ENCODE results near the gene MS4A18. TPM values are rescaled to one million over a fixed set of nuclear protein-coding genes. Genes with fewer than 3 reads are reported as not detected.

The MS4A18 gene
- total and polyA plus RNA-seq, 9 donors, result not detected

DNA sequence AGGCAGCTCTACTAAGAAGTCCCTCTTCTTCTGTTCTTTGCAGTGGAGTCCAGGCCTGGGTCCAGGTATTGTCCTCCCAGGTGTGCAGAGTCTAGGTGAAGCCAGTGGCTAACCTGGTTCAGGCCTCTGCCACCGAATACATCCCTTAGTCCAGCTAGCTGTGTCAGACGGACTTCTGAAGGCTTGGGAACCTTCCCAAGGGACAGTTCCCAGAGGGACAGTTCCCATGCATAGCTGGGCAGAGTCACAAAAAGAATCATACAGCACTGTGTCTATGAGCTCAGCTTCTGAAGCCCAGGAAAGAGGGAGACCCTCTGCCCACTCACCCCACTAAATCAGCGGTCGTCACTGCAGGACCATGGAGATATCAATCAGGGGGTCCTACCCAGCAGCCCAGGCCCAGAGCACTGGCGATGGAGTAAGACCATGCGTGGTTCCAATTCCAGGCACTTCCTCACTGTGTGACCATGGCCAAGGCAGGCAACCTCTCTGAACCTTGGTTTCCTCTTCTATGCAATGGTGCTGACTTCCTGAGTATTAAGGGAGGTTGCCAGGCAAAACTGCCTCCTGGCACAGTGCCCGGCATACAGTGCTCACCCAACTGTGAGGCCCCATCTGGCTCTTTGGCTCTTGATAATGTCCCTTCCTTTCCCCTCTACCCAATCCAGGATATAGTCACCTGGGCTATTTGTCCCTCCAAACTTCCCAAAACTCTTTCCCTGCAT is 64.0 kb downstream of the MS4A18 start:
- H3K9me3 ChIP-seq, result no peaks in the 10 kb centered on the region
- no peaks in the 10 kb centered on the region for H3K27me3 ChIP-seq
- no peak overlapping the region for H3K27ac ChIP-seq
- no peaks in the 10 kb centered on the region for H3K36me3 ChIP-seq
- H3K4me1 ChIP-seq (ENCODE audit: insufficient read depth), result peaks cover 6% of the 10 kb centered on the region
- TF ChIP-seq, protein P1, sequence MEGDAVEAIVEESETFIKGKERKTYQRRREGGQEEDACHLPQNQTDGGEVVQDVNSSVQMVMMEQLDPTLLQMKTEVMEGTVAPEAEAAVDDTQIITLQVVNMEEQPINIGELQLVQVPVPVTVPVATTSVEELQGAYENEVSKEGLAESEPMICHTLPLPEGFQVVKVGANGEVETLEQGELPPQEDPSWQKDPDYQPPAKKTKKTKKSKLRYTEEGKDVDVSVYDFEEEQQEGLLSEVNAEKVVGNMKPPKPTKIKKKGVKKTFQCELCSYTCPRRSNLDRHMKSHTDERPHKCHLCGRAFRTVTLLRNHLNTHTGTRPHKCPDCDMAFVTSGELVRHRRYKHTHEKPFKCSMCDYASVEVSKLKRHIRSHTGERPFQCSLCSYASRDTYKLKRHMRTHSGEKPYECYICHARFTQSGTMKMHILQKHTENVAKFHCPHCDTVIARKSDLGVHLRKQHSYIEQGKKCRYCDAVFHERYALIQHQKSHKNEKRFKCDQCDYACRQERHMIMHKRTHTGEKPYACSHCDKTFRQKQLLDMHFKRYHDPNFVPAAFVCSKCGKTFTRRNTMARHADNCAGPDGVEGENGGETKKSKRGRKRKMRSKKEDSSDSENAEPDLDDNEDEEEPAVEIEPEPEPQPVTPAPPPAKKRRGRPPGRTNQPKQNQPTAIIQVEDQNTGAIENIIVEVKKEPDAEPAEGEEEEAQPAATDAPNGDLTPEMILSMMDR (IDR thresholded peaks at IDR 0.05), result no peak
- no peak for TF ChIP-seq EP300 (IDR thresholded peaks at IDR 0.05)
- TF ChIP-seq POLR2A (IDR thresholded peaks at IDR 0.05), result no peak
- no peak overlapping the region for H3K4me3 ChIP-seq
- WGBS, 3 donors, result 78 to 83% (median 82%) methylated on average over 7 of the region's 7 CpGs
- DNase-seq, result no peak
- intact Hi-C loops (cut with DNase I), result loop anchor here in 1 of 4 donors (10.0 kb wide), 1 partner anchor 106 kb away; no protein-coding TSS in a partner anchor

DNA sequence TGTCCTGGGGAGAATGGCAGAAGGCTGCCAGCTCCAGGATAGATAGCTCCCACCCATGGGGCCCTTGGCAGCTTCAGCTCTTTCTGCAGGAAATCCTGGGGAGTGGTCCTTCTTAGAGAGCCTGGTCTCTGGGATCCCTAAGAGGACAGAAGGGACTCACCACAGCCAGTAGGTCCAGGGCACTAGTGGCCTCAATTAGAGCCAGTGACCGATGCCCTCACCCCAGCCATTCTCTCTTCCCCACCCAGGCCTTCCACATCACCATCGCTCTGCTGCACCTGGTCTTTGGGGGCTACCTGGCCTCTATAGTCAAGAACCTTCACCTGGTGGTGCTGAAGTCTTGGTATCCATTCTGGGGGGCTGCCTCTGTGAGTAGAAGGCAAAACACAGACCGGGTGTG is 66.2 kb downstream of the MS4A18 start:
- WGBS, 3 donors, result 92 to 96% (median 94%) methylated on average over 3 of the region's 3 CpGs
- Histone ChIP-seq H3K4me1 (ENCODE audit: insufficient read depth) (peaks cover 6% of the 10 kb centered on the region), H3K9me3 (no peaks in the 10 kb centered on the region), H3K27ac (no peak overlapping the region), H3K4me3 (no peak overlapping the region), H3K36me3 (no peaks in the 10 kb centered on the region), H3K27me3 (no peaks in the 10 kb centered on the region)
- intact Hi-C loops (cut with DNase I), result no loop called here
- TF ChIP-seq, protein P1 (IDR thresholded peaks at IDR 0.05), result no peak
- TF ChIP-seq POLR2A (IDR thresholded peaks at IDR 0.05), result no peak
- no peak for TF ChIP-seq EP300 (IDR thresholded peaks at IDR 0.05)
- DNase-seq, result no peak

DNA sequence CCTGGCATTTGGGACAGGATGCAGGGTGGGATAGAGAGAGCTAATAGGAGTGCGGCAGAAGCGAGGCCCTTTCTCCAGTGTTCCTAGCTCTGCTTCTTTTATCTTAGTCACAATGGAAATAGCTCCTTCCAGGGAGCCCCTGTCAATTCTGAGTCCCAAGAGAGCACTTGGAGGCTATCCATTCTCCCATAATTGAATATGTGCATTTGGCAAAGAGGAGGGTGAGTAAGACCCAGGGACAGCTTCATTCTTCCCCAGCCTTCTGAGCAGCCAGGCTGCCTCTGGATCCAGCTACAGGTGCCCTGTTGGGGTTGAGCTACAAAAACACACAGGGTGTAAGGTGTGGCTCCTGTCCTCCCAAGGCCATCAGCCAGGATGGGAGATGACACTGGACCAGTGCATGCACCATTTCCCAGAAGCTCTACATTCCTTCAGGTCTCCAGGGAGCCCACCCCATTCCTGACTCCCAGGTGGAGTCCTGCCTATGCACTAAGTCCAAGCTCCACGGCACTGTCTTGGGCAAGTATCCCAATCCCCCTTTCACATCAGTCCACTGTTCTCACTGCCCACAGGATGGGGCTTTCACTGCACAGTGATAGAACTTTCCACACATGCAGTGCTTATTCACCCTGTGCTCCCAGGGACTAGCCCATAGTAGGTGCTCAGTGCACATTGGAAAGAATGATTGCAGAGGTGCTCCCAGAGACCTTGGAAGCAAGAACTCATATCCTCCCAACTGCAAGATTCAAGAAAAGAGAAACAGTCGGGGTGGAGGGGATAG is 66.8 kb downstream of the MS4A18 start:
- H3K36me3 ChIP-seq, result no peaks in the 10 kb centered on the region
- no peak for DNase-seq
- 82 to 91% (median 90%) methylated on average over 4 of the region's 4 CpGs for WGBS, 3 donors

DNA sequence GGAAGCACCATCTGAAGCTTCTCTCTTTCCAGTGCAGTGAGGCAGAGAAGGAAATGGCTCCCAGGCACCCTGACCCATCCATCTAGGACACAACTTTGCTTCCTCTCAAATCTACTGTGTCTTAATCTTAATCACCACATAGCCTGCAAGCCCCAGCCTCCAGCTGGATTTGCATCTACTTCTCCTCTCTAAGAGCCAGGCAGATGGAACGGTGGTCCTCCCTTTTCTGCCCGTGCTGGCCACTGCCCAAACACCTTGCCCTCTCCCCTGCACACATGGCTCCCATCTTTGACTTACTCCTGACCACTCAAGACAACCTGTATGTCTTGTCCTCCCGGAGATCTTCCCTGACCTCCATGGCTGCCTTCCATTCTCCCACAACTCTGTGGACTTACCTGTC is 68.0 kb downstream of the MS4A18 start:
- WGBS, 3 donors, result 79 to 84% (median 83%) methylated on average over 3 of the region's 3 CpGs
- Histone ChIP-seq H3K27me3 (no peaks in the 10 kb centered on the region), H3K27ac (no peak overlapping the region), H3K4me3 (no peak overlapping the region), H3K36me3 (no peaks in the 10 kb centered on the region), H3K9me3 (no peaks in the 10 kb centered on the region), H3K4me1 (ENCODE audit: insufficient read depth) (no peaks in the 10 kb centered on the region)
- no peak for DNase-seq
- TF ChIP-seq, protein P1 (IDR thresholded peaks at IDR 0.05), result no peak
- TF ChIP-seq POLR2A (IDR thresholded peaks at IDR 0.05) (no peak), EP300 (IDR thresholded peaks at IDR 0.05) (no peak)
- intact Hi-C loops (cut with DNase I), result no loop called here

More for the DNA sequence above, 66.8 kb downstream of the MS4A18 start:
- intact Hi-C loops (cut with DNase I), result no loop called here
- Histone ChIP-seq H3K27me3 (no peaks in the 10 kb centered on the region), H3K9me3 (no peaks in the 10 kb centered on the region), H3K4me1 (ENCODE audit: insufficient read depth) (peaks cover 6% of the 10 kb centered on the region), H3K4me3 (no peak overlapping the region), H3K27ac (no peak overlapping the region)
- TF ChIP-seq POLR2A (IDR thresholded peaks at IDR 0.05), result no peak
- no peak for TF ChIP-seq EP300 (IDR thresholded peaks at IDR 0.05)
- TF ChIP-seq, protein P1 (IDR thresholded peaks at IDR 0.05), result no peak

Other genes starting within 250 kb of the MS4A18 start
- gene MS4A12, start 231.9 kb upstream of the MS4A18 start, total RNA-seq, result not detected
- gene MS4A12, start 231.9 kb upstream of the MS4A18 start, polyA plus RNA-seq, result not detected
- gene MS4A13, start 209.3 kb upstream of the MS4A18 start, total RNA-seq, result not detected
- gene MS4A13, start 209.3 kb upstream of the MS4A18 start, polyA plus RNA-seq, result not detected
- gene MS4A8, start 25.1 kb upstream of the MS4A18 start, total RNA-seq, result 10 to 100 TPM in 1 of 7 donors, 1 to 10 TPM in 4, under 1 TPM in 1, not detected in 1; 0.96 to 30.9 (median 2.5) TPM
- under 1 TPM in 1 of 2 donors, not detected in 1; 0.45 TPM for gene MS4A8, start 25.1 kb upstream of the MS4A18 start, polyA plus RNA-seq
- gene MS4A15, start 32.1 kb downstream of the MS4A18 start, total RNA-seq, result 1 to 10 TPM in 1 of 7 donors, under 1 TPM in 1, not detected in 5; 0.33 to 1.1 TPM
- gene MS4A15, start 32.1 kb downstream of the MS4A18 start, polyA plus RNA-seq, result under 1 TPM in 1 of 2 donors, not detected in 1; 0.15 TPM
- under 1 TPM in 1 of 7 donors, not detected in 6; 0.36 TPM for gene MS4A10, start 60.6 kb downstream of the MS4A18 start, total RNA-seq
- gene MS4A10, start 60.6 kb downstream of the MS4A18 start, polyA plus RNA-seq, result not detected
- gene CCDC86, start 117.4 kb downstream of the MS4A18 start, total RNA-seq, result 10 to 100 TPM in 6 of 7 donors, 1 to 10 TPM in 1; 7.0 to 32.9 (median 20.4) TPM
- gene CCDC86, start 117.4 kb downstream of the MS4A18 start, polyA plus RNA-seq, result 10 to 100 TPM; 10.5 to 16.4 TPM
- gene PTGDR2, start 131.2 kb downstream of the MS4A18 start, total RNA-seq, result under 1 TPM in 5 of 7 donors, not detected in 2; 0.10 to 0.46 (median 0.15) TPM
- gene PTGDR2, start 131.2 kb downstream of the MS4A18 start, polyA plus RNA-seq, result under 1 TPM; 0.07 to 0.42 TPM
- gene ZP1, start 142.8 kb downstream of the MS4A18 start, total RNA-seq, result not detected
- gene ZP1, start 142.8 kb downstream of the MS4A18 start, polyA plus RNA-seq, result under 1 TPM in 1 of 2 donors, not detected in 1; 0.17 TPM
- gene PRPF19, start 181.9 kb downstream of the MS4A18 start, total RNA-seq, result 100 to 1,000 TPM in 2 of 7 donors, 10 to 100 TPM in 5; 44.1 to 109 (median 97.2) TPM
- gene PRPF19, start 181.9 kb downstream of the MS4A18 start, polyA plus RNA-seq, result 10 to 100 TPM; 66.2 to 73.4 TPM
- gene TMEM109, start 189.4 kb downstream of the MS4A18 start, total RNA-seq, result 100 to 1,000 TPM in 5 of 7 donors, 10 to 100 TPM in 2; 88.7 to 143 (median 109) TPM
- 100 to 1,000 TPM; 133 to 145 TPM for gene TMEM109, start 189.4 kb downstream of the MS4A18 start, polyA plus RNA-seq
- gene TMEM132A, start 199.7 kb downstream of the MS4A18 start, total RNA-seq, result 10 to 100 TPM; 16.5 to 34.1 (median 21.3) TPM
- gene TMEM132A, start 199.7 kb downstream of the MS4A18 start, polyA plus RNA-seq, result 10 to 100 TPM in 1 of 2 donors, 1 to 10 TPM in 1; 2.9 to 21.3 TPM
- gene SLC15A3, start 227.5 kb downstream of the MS4A18 start, total RNA-seq, result 10 to 100 TPM; 25.3 to 55.8 (median 43.9) TPM
- gene SLC15A3, start 227.5 kb downstream of the MS4A18 start, polyA plus RNA-seq, result 10 to 100 TPM; 27.2 to 38.9 TPM
- gene CD6, start 247.0 kb downstream of the MS4A18 start, total RNA-seq, result 1 to 10 TPM in 3 of 7 donors, under 1 TPM in 4; 0.42 to 2.2 (median 0.69) TPM
- gene CD6, start 247.0 kb downstream of the MS4A18 start, polyA plus RNA-seq, result 1 to 10 TPM in 1 of 2 donors, under 1 TPM in 1; 0.44 to 3.4 TPM

All from ovary (tissue), 9 donors.